Activated CD8-positive, alpha-beta memory T cell treated with anti-CD3 and anti-CD28 coated beads, Interleukin-2, amount 50 U/mL, for 1 hour (primary cell): Measurements from ENCODE around the gene CRYL1.

Source experiments
- DNase-seq: peaks from one replicate; pipeline ENCODE4 v3.0.0-alpha.2; 2020; ENCODE audit errors: extremely low read depth

Gene CRYL1

GRCh38 chr13:20399961-20400360 is 125.7 kb downstream of the CRYL1 start:
- DNase-seq, result no peak

GRCh38 chr13:20399515-20399914 is 126.1 kb downstream of the CRYL1 start:
- DNase-seq, result no peak

GRCh38 chr13:20398459-20398858 is 127.2 kb downstream of the CRYL1 start:
- no peak for DNase-seq

GRCh38 chr13:20397896-20398295 is 127.8 kb downstream of the CRYL1 start:
- DNase-seq, result no peak

GRCh38 chr13:20395061-20395916 is 130.4 kb downstream of the CRYL1 start:
- no peak for DNase-seq

GRCh38 chr13:20394506-20394905 is 131.2 kb downstream of the CRYL1 start:
- DNase-seq, result no peak

- DNase-seq, result no peak
Measured at GRCh38 chr13:20394169-20394501, 131.5 kb downstream of the CRYL1 start.

- no peak for DNase-seq
Measured at GRCh38 chr13:20393273-20394168, 132.1 kb downstream of the CRYL1 start.

- no peak for DNase-seq
Measured at GRCh38 chr13:20392530-20392929, 133.1 kb downstream of the CRYL1 start.

- DNase-seq, result no peak
Measured at GRCh38 chr13:20391597-20392452, 133.8 kb downstream of the CRYL1 start.

- no peak for DNase-seq
Measured at GRCh38 chr13:20390526-20391175, 135.0 kb downstream of the CRYL1 start.

GRCh38 chr13:20389696-20390525 is 135.7 kb downstream of the CRYL1 start:
- DNase-seq, result no peak

GRCh38 chr13:20388184-20388583 is 137.5 kb downstream of the CRYL1 start:
- no peak for DNase-seq

- no peak for DNase-seq
Measured at GRCh38 chr13:20387441-20387971, 138.2 kb downstream of the CRYL1 start.

- DNase-seq, result no peak
Measured at GRCh38 chr13:20387006-20387405, 138.7 kb downstream of the CRYL1 start.

GRCh38 chr13:20383058-20383457 is 142.6 kb downstream of the CRYL1 start:
- DNase-seq, result no peak

- DNase-seq, result no peak
Measured at GRCh38 chr13:20381401-20381800, 144.3 kb downstream of the CRYL1 start.

- DNase-seq, result no peak
Measured at GRCh38 chr13:20378721-20379120, 146.9 kb downstream of the CRYL1 start.

- no peak for DNase-seq
Measured at GRCh38 chr13:20377720-20378119, 147.9 kb downstream of the CRYL1 start.

GRCh38 chr13:20375871-20376270 is 149.8 kb downstream of the CRYL1 start:
- DNase-seq, result no peak
